Stimulated activated CD8-positive, alpha-beta memory T cell treated with anti-CD3 and anti-CD28 coated beads, Interleukin-15, amount 100 ng/mL, for 48 hours (primary cell): Measurements from ENCODE around the gene CDK3.
A peak's percentile ranks its signal among the peaks of the same experiment; 100 is the strongest.

Experiments used
- DNase-seq, 2 donors: peaks; one replicate each; pipeline ENCODE4 v3.0.0-alpha.2; 2020; ENCODE audit warnings: low read depth in 2 of 2

The CDK3 gene

GRCh38 chr17:75991396-75991795, 9.3 kb upstream of the CDK3 start:
- no peak for DNase-seq

GRCh38 chr17:75994802-75995370, 5.8 kb upstream of the CDK3 start:
- no peak for DNase-seq

GRCh38 chr17:75995385-75995925, 5.2 kb upstream of the CDK3 start:
- DNase-seq, result no peak

GRCh38 chr17:75996665-75997590, 3.7 kb upstream of the CDK3 start:
- peak; percentile 17 to 34 for DNase-seq

GRCh38 chr17:75998327-75998795, 2.3 kb upstream of the CDK3 start:
- no peak for DNase-seq

- DNase-seq, result peak; percentile 40 to 48
These were observed 470 bp upstream of the CDK3 start for GRCh38 chr17:76000016-76000754.

- DNase-seq, result no peak
These were observed 1.4 kb downstream of the CDK3 start for GRCh38 chr17:76002100-76002499.

GRCh38 chr17:76003915-76004314, 3.3 kb downstream of the CDK3 start:
- DNase-seq, result no peak

GRCh38 chr17:76004750-76005262, 4.2 kb downstream of the CDK3 start:
- no peak for DNase-seq

- peak; percentile 48 to 59 for DNase-seq
These were observed 4.9 kb downstream of the CDK3 start for GRCh38 chr17:76005263-76006149.

GRCh38 chr17:76007131-76007849, 6.6 kb downstream of the CDK3 start:
- no peak for DNase-seq

GRCh38 chr17:76007850-76008165, 7.2 kb downstream of the CDK3 start:
- DNase-seq, result no peak

GRCh38 chr17:76008208-76008607, 7.6 kb downstream of the CDK3 start:
- no peak for DNase-seq

GRCh38 chr17:76008630-76009425, 8.2 kb downstream of the CDK3 start:
- DNase-seq, result no peak

- DNase-seq, result no peak
These were observed 8.8 kb downstream of the CDK3 start for GRCh38 chr17:76009447-76009846.

GRCh38 chr17:76009969-76010661, 9.5 kb downstream of the CDK3 start:
- no peak for DNase-seq

- no peak for DNase-seq
These were observed 11.3 kb downstream of the CDK3 start for GRCh38 chr17:76011951-76012350.

- no peak for DNase-seq
These were observed 12.8 kb downstream of the CDK3 start for GRCh38 chr17:76013377-76013932.
